Measurements from ENCODE around the gene CASP14.
"Not testable (repeated sequence)": the region's sequence is repeated elsewhere in the genome, so short reads cannot be mapped to it uniquely, and the experiment has no call there.

Gene CASP14

GRCh38 chr19:15048885-15049541 is at the start of gene CASP14:
Gene CASP14 (plus strand): TSS chr19:15049480. CDS start chr19:15052252, 2,772 bp downstream.
- DNase-seq = no peak

DNA sequence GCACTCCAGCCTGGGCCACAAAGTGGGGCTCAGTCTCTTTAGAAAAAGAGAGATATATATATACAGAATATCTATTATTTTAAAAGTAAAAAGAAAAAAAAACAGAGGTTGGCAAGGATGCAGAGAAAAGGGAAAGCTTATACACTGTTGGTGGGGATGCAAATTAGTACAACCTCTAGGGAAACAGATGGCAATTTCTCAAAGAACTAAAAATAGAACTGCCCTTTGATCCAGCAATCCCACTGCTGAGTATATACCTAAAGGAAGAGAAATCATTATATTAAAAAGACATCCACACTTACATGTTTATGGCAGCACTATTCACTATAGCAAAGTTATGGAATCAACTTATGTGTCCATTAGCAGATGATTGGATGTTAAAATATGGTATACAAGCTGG is 41.0 kb upstream of the CASP14 start:
- DNase-seq = no peak

DNA sequence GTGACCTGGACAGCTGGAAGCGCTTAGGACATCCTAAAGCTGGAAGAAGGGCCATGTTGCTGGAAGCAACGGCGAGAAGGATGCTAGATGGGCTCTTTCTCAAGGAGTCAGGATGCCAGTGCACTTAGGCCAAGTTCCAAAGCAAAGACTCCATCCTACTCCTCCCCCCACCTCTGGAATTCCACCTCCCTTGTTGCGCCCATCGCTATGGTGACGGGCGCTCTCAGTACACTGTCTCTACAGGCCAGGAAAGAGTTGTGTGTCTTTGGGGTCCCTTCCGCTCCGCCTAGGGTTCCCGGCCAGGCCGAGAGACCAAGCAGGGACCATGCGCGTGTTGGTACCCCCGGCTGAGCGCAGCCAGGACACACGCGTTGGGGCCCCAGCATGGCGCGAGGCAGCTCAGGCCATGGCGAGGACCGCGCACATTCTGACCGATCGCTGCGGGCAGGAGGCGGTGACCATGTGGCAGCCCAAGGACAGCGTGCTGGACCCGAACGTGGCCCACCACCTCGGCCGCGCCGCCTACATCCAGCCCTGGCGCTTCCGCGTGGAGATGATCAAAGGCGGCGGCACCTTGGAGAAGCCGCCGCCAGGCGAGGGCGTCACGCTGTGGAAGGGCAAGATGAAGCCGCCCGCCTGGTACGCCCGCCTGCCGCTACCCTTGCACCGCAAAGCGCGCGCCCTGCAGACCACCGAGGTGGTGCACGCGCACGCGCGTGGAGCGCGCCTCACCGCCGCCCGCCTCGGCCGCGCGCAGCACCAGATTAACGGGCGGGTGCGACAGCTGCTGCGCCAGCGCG is 38.6 kb upstream of the CASP14 start:
- no peak for DNase-seq

GRCh38 chr19:15014579-15014978 is 34.7 kb upstream of the CASP14 start:
- DNase-seq = no peak

DNA sequence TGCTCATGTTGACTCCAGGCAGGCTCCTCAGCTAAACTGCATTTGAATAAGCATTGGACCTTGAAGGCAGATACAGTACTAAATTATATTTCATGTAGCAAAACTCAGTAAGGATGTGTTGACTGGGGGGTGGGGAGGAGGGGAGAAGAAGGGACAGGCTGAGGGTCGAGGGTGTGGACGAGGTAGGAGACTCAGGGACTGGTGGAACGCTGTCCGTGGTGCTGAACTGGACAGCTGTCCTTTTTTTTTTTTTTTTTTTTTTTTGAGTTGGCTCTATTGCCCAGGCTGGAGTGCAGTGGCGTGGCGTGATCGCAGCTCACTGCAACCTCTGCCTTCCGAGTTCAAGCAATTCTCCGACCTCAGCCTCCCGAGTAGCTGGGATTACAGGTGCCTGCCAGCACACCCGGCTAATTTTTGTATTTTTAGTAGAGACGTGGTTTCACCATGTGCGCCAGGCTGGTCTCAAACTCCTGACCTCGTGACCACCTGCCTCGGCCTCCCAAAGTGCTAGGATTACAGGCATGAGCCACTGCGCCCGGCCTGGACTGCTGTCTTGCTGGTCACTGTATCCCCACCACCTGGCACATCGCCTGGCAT is 33.2 kb upstream of the CASP14 start:
- no peak for DNase-seq

DNA sequence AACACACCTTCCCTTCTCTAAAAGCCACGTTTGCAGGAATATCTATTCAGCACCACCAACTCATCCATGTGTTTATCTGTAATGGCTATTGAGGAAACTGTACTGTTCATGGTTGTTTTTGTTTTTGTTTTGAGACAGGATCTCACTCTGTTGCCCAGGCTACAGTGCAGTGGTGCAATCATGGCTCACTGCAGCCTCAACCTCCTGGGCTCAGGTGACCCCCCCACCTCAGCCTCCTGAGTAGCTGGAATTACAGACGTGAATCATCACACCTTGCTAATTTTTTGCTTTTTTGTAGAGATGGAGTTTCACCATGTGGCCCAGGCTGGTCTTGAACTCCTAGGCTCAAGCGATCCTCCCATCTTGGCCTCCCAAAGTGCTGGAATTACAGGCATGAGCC is 30.4 kb upstream of the CASP14 start:
- DNase-seq = not testable (repeated sequence)

DNA sequence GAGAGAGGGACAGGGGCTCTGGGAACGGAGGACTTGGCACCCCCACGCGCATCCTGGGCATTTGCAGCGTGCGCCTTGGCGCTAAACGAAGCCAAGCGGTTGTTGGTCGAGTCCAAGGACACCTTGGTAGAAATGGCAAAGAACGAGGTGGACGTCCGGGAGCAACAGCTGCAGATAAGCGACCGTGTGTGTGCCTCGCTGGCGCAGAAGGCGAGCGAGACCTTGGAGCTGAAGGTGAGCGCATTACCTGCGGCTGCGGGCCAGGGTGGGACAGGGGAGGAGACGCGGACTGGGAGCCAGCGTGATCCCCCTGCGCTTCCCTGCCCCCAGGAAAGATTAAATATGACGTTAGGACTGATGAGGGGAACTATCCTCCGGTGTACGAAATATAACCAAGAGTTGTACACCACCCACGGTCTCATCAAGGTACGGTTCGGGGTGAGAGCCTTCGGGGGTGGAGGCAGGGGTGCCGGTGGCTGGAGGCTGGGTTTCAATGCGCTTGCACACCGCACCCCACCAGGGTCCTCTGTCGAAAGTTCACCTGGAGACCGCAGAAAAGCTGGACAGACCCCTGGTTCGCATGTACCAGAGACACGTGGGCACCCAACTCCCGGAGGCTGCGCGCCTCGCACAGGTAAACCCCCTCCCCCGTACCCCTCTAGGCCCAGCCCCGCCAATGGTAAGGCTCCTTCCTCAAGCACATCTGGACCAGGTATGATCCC is 27.8 kb upstream of the CASP14 start:
- no peak for DNase-seq

- DNase-seq = no peak
Observed at GRCh38 chr19:15022752-15023151, 26.5 kb upstream of the CASP14 start.

GRCh38 chr19:15025217-15025616 is 24.1 kb upstream of the CASP14 start:
- no peak for DNase-seq

DNA sequence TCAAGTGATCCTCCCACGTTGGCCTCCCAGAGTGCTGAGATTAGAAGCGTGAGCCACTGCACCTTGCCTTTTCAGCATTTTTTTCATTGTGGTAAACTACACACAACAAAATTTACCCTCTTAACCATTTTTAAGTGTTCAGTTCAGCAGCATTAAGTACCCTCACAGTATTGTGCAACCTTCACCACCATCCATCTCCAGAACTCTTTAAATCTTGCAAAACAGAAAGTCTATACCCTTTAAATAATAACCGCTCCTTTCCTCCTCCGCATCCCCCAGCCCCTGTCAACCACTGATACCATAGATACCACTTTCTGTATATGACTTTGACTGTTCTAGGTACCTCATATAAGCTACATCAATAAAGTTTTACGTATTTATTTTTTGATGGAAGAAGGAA is 20.8 kb upstream of the CASP14 start:
- no peak for DNase-seq

DNA sequence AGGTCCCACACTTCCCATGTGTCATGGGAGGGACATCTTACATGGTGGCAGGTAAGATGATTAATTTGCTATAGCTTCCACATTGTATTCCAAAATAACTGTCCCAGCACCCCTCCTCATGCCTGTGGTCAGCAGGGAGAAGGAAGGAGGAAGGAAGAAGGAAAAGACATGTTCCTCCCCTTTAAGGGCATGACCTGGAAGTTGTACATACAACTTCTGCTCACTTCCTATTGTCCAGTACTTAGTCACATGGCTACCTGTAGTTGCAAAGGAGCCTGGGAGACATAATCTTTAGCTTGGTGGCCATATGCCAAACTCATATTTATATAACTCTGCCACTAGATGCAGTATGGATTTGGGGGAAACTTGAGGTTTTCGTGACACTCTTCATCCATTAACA is 17.6 kb upstream of the CASP14 start:
- DNase-seq = no peak

DNA sequence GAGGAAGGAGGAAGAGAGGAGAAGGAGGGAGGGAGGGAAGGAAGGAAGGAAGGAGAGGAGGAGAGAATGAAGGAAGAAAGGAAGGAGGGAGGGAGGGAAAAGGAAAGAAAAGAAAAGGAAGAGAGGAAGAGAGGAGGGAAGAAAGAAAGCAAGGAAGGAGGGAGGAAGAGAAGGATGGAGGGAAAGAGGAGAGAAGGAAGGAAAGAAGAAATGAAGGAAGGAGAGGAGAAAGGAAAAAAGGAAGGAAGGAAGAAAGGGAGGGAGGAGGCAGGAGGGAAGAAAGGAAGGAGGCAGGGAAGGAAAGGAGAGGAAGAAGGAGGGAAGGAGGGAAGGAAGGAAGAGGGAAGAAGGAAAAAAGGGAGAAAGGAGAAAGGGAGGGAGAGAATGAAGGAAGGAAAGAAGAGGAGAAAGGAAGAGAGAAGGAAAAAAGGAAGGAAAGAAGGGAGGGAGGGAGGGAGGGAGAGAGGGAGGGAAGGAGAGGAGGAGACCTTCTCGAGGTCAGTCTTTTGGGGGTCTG is 13.4 kb upstream of the CASP14 start:
- no peak for DNase-seq

GRCh38 chr19:15037586-15037985 is 11.7 kb upstream of the CASP14 start:
- DNase-seq = no peak

DNA sequence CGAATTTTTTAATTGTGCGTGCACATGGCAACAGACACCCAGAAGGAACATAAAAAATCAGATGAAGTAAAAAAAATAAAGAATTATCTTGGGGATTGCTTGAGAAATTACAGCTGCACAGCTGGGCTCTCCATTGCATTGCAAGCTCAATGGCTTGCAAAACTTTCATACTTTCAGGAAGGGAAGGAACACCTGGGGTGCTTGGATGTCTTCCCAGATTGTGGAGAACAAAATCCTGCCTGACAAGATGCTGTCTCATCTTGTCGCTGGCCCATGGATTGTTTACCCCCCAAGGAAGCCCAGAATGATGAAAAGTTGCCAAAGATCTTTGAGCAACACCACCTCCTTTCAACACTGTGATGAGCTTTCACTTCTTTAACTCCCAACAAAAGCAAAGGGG is 11.0 kb upstream of the CASP14 start:
- DNase-seq = no peak

DNA sequence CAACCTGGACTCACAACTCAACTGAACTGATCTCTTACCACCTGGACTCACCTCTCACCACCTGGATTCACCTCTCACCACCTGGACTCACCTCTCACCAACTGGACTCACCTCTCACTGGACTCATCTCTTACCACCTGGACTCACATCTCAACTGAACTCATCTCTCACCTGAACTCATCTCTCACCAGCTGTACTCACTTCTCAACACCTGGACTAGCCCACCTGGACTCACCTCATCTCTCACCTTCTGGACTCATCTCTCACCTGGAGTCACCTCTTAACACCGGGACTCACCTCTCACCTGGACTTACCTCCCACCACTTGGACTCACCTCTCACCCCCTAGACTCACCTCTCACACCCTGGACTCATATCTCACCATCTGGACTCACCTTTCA is 7.3 kb upstream of the CASP14 start:
- DNase-seq = no peak

- DNase-seq = no peak
Observed at GRCh38 chr19:15042826-15043225, 6.5 kb upstream of the CASP14 start.

GRCh38 chr19:15045506-15045905 is 3.8 kb upstream of the CASP14 start:
- DNase-seq = no peak

DNA sequence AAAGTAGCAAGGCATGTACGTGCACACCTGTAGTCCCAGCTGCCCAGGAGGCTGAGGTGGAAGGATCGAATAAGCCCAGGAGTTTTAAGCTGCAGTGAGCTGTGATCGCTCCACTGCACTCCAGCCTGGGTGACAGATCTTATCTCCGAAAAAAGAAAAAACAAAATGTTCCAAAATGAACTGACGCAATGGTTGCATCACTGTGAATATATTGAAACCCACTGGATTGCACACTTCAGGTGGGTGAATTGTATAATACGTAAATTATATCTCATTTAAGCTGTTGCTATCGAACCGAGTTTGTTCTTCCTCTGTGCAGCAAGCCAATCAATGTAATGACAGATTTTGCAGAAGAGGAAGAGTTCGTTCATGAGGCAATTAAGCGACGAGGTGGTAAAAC is 1.6 kb upstream of the CASP14 start:
- DNase-seq = no peak

GRCh38 chr19:15048128-15048527 is 1.2 kb upstream of the CASP14 start:
- no peak for DNase-seq

DNA sequence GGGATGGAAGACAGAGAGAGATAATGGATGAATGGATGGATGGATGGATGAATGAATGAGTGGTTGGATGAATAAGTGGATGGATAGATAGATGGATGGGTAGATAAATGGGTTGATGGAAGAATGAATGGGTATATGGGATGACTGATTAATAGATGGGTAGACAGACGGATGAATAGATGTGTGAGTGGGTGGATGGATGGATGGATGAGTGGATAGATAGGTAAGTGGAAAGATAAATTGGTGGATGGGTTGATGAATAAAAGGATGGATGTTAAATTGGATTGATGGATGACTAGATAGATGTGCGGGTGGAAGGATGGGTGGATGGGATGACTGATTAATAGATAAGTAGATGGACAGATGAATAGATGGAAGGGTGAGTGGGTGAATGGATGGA is 1.4 kb downstream of the CASP14 start:
- DNase-seq = no peak

- peak; percentile 2 for DNase-seq
Observed at GRCh38 chr19:15062036-15062435, 12.8 kb downstream of the CASP14 start.

DNA sequence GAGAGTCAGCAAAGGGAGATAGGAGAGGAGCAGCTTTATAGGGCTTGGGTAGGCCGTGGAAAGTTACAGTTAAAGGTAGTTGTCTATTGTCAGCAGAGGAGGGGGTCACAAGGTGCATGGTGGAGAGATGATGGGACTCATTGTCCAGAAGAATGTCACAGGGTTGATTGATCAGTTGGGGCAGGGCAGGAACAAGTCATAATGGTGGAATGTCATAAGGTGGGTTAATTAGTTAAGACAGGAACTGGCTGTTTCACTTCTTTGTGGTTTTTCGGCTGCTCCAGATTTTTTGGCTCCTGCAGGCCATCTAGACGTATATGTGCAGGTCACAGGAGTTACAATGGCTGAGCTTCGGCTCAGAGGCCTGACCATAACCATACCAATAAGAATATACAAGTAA is 21.1 kb downstream of the CASP14 start:
- DNase-seq = not testable (repeated sequence)

DNA sequence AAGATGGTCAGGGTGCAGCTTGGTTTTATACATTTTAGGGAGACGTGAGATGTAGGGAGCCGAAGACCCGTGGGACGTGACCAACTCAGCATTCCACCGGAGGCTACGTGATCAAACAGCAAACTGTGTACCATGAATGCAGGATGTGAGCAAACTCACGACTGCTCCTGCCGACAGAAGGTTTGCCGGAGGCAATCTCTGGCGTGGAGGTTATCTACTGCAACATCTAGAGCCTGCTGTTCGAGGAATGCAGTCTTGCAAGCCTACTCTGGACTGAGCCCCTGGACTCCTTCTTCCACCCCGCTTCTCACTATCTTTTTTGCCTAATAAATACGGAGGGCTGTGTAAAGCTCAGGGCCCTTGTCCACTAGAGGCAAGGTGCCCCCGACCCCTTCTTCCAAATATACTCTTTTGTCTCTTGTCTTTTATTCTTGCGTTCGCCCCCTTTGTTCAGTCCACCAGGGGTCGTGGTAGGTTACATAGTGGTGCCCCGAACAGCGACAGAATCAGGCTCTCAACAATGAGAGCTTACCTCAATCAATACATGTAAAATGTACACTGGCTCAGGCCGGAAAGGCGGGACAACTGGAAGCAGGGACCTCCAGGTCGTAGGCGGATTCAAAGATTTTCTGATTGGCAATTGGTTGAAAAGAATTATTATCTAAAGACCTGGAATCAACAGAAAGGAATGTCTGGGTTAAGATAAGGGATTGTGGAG is 23.8 kb downstream of the CASP14 start:
- no peak for DNase-seq

Data from NCI-H2029 (cell line).